ENCODE measurements around the gene WDR90.
A peak's percentile ranks its signal among the peaks of the same experiment; 100 is the strongest.

WDR90 gene

DNA sequence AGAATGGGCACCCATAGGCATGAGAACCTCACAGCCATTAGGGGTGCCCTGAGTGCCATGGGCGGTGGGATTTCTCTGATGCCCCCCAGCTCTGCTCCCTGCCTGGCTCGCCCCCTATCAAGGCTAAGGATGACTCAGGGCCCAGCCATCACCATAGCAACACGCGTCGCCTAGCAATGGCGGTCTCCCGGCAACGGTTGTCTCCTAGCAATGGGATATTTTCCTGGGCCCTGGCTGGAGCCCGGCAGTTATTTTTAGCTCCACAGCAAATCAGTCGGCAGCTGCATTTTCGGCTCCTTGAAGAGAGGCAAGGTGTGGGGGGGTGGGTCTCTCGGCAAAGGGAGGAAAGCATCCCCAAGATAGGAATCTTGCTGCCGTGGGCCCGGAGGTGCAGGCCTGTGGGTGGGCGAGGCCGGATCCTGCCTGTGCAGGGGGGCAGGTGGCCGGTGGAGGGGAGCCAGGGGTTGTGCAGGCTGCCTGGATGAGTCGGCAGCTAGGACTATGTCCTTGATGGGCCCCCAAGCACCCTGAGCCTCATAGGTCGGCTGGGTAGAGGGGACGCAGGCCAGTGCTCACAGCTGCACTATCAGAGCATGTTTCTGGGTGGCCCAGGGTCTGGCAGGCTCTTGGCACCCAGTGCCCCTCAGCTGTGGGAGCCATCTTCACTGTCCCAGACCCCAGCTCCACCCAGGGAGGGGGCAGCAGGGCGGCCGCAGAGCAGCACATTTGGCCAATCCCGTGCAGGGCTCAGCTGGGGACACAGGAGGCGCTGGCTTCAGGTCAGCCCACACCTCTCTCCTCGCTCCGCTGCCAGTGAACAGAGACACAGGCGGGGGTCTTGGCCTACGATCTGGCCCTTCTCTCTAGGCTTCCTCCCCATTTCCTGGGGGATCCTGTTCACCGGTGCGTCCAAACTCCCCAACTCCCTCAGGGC, 60.7 kb downstream of the WDR90 start:
- DNase-seq, result peak in 1 of 2 donors; percentile 24

DNA sequence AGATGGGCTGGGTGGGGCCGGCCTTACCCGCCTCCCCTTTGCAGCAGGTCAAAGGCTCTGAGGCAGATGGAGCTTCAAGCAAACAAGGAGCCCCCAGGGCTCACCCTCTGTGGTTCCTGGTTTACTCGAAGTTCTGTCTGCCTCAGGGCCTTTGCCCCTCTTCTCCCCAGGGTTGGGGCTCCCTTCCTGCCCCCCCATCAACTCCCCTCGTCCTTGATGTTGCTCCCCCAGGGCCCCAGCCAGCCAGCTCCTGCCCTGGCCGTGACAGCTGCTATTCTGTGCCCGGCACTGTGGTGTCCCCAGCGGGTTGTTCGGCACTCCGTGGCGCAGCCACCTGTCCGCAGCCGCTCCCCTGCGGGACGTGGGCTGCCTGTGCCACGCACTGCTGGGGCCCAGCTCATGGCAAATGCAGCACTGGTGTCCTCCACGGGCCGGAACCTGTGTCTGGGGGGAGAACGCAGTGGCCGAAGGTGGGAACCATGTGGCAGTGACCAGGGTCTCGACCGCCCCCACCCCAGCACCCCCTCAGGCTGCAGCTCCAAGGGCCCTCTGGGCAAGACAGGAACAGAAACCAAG, 61.4 kb downstream of the WDR90 start:
- DNase-seq, result no peak

- no peak for DNase-seq
Observed at GRCh38 chr16:711084-711483, 61.9 kb downstream of the WDR90 start.

DNA sequence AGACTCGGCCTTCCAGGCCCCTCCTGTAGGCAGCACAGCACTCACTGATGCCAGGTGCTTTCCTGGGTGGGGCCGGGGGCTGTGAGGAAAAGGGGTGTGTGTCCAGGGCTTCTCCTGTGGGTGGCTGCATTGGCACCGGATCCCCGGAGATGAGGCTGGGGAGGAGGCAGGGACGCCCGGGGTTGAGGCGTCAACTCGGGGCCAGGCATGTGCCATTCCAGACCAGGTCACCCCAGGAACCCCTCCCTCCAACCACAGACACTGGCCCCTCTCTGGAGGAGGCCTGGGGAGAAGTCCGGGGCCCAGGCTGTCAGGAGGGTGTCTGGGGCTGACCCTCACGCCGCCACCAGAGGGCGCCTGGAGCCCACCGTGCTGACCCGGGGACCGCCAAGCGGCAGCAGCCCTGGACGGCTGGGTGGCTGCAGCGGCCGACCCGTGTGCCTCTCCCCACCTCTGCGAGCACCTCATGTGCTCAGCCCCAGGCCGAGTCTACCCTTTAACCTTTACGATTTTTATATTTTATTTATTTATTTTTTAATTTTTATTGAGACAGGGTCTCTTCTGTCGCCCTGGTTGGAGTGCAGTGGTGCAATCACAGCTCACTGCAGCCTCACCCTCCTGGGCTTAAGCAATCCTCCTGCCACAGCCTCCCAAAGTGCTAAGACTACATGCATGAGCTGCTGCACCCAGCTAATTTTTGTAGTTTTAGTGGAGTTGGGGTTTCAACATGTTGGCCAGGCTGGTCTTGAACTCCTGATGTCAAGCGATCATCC, 62.6 kb downstream of the WDR90 start:
- peak; percentile 65 to 73 for DNase-seq

- DNase-seq, result peak; percentile 55 to 70
Observed at GRCh38 chr16:712740-713250, 63.6 kb downstream of the WDR90 start.

GRCh38 chr16:714079-714478, 64.9 kb downstream of the WDR90 start:
- DNase-seq, result no peak

DNA sequence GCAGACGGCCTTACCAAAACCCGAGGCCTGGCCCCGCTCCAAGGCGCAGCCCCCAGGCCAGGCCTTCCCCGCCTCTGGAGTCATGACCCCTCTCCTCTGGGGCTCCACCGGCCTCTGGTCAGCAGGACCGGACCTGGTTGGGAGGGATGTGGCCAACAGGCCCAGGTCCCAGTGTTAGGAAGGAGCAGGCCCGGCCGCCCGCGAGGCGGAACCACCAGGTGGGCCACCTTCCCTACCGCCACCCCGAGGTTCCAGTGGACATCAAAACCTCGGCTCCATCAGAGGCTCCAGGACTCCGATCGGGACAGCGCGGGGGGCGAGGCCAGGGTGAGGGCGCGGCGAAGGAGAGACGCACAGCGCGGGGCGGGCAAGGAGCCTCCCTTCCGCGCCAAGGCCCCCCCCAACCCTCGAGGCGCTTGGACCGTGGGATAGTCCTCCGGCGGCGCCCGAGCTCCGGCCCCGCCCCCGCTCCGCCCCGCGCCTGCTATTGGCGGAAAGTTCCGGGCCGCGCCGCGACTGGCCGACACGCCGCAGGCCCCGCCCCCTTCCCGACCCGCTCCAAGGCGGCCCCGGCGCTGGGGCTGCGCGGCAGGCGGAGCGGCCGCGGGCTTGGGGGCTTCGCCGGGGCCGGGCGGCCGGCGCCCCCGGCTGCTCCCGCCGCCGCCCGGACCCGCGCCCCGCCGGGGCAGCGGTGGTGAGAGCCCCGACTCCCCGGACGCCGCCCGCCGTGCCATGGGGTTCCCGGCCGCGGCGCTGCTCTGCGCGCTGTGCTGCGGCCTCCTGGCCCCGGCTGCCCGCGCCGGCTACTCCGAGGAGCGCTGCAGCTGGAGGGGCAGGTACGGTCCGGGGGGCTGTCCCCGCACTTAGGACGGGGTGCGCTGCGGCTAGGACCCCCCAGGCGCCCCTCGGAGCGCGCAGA, 65.7 kb downstream of the WDR90 start, which contains the start of gene METRN:
Gene METRN (plus strand): TSS at position 561 of the 919 bp plus-strand sequence. CDS start 172 bp downstream, at position 733.
- DNase-seq, result peak; percentile 76 to 88

DNA sequence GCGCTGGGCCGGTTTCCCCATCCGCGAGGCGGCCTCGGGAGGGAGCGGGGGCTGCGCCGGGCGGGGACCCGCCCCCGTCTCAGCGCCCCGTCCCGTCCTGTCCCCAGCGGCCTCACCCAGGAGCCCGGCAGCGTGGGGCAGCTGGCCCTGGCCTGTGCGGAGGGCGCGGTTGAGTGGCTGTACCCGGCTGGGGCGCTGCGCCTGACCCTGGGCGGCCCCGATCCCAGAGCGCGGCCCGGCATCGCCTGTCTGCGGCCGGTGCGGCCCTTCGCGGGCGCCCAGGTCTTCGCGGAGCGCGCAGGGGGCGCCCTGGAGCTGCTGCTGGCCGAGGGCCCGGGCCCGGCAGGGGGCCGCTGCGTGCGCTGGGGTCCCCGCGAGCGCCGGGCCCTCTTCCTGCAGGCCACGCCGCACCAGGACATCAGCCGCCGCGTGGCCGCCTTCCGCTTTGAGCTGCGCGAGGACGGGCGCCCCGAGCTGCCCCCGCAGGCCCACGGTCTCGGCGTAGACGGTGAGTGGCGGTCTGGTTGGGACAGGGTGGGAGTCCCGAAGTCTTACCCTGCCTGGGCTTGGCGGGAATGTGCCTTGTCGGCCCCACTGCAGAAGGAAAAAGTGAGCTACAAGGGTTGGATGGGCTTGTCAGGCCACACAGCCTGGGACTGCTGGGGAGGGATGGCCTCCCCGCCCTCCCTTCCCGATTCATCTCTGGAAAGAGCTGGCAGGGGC, 66.5 kb downstream of the WDR90 start:
- no peak for DNase-seq

- no peak for DNase-seq
Observed at GRCh38 chr16:716200-716568, 67.0 kb downstream of the WDR90 start.

- DNase-seq, result no peak
Observed at GRCh38 chr16:716768-717325, 67.7 kb downstream of the WDR90 start.

Measured in inflammatory macrophage (primary cell).